ENCODE measurements around the gene OPN5.

DNA sequence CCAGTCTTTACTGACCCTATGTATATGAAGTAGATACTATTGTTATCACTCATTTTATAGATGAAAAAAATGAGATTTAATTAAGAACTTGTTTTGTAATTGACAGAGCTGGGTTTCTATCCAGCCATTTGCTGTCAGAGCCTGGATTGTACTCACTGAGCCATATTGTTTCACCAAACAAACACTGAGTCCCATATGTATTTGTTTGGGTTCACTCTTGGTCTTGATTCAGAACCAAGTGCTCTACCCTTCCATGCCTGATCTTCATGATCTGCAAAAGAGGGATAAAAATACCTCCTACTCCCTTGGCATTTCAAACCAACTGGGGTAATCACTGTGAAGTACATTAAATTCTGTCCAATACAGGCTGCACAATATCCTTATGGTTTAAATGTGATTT, 52.4 kb downstream of the OPN5 start:
- TF ChIP-seq EZH2 (IDR thresholded peaks at IDR 0.05; ENCODE audit: low read depth): no peak
- TF ChIP-seq, protein P1, sequence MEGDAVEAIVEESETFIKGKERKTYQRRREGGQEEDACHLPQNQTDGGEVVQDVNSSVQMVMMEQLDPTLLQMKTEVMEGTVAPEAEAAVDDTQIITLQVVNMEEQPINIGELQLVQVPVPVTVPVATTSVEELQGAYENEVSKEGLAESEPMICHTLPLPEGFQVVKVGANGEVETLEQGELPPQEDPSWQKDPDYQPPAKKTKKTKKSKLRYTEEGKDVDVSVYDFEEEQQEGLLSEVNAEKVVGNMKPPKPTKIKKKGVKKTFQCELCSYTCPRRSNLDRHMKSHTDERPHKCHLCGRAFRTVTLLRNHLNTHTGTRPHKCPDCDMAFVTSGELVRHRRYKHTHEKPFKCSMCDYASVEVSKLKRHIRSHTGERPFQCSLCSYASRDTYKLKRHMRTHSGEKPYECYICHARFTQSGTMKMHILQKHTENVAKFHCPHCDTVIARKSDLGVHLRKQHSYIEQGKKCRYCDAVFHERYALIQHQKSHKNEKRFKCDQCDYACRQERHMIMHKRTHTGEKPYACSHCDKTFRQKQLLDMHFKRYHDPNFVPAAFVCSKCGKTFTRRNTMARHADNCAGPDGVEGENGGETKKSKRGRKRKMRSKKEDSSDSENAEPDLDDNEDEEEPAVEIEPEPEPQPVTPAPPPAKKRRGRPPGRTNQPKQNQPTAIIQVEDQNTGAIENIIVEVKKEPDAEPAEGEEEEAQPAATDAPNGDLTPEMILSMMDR (conservative IDR thresholded peaks at IDR 0.05): no peak
